Tongue (tissue), 2 donors: ENCODE measurements around the gene CACNA1F. TPM values are rescaled to one million over a fixed set of nuclear protein-coding genes. Genes with fewer than 3 reads are reported as not detected.

Source experiments
- DNase-seq: peaks from one replicate; pipeline ENCODE4 v3.0.0-alpha.2; 2015
- total RNA-seq: library from RNA; depleted of rRNA; stranded (reverse); fragments of >200 nt; gene quantifications from one replicate; pipeline ENCODE4 v1.2.3, GENCODE V29; 2014

The CACNA1F gene
- total RNA-seq, 1 donor from 2014 or later, result not detected

DNA sequence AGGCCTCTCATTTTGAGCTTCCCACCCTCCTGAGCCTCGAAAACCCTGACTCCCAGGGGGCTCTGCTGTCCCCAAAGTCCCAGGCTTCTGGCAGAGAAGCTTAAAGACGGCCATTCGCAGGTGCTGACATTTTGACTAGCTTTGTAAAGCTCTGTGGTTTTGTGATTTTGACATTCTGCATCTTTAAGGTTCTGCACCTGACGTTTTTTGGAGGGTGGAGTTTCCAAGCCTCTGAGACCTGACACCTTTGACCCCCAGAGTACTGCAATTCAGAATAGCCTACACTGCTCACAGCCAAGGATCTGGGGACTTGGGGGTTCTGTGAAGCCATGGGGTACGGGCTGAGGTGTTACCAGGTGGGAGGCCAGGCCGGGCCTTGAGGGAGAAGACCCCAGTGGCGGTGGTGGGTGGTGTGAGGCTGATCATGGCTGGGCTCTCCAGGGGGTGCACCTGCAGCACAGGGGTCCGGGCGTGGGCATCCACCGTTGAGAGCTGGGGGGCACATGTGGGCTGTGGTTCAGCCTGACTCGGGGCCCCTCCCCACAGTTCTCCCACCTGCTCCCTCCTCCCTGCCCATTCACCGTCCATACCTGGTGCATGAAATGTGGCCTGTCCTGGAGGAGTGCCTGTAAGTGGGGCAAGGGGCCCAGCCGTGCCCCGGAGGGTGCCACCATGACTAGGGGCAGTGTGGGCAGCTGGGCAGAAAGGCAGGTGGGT lies 24.1 kb upstream of the CACNA1F start:
- DNase-seq, result no peak

DNA sequence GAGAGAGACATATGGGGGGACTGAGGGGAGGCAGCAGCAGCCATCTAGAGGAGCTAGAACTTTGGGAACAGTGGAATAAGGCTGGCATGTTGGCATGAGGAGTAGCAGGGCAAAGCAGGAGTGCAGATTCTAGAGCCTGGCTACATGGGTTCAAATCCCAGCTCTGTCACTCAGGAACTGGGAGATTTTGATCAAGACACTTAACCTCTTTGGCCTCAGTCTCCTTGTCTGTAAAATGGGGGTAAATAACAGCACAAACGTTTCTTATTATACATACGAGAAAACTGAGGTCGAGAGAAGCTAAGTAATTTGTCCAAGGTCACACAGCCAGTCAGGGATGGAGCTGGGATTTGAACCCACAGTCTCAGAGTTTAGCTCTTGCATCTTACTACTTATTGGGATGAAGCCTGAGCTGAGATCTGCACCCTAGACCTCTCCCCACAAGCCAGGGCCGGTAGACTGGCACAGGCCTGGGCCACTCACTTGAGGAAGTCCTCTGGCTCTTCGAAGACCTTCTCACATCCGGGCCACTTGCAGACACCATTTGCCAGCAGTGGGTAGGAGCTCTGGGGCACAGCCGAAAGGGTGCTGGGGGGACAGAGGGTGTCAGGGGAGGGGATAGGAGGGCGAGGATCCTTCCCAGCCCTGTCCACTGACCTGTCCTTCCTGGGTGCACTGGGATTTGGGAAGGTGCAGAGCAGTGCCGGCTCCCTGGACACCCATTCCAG lies 23.3 kb upstream of the CACNA1F start:
- DNase-seq, result no peak

DNA sequence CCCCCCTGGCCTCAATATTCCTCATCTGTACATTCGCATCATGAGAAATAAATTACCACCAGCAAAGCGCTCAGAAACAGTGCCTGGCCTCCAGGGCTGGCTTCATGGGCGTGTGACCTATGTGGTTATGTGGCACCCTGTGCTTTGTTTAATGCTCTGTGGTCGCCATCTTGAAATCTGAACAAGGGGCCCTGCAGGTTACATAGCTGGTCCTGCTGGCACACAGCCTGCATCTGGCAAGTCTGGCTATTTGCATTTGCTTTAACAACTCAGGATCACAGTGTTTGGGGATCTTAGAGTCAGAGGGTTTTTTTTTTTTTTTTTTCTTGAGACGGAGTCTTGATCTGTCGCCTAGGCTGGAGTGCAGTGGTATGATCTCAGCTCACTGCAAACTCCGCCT lies 21.5 kb upstream of the CACNA1F start:
- no peak for DNase-seq

DNA sequence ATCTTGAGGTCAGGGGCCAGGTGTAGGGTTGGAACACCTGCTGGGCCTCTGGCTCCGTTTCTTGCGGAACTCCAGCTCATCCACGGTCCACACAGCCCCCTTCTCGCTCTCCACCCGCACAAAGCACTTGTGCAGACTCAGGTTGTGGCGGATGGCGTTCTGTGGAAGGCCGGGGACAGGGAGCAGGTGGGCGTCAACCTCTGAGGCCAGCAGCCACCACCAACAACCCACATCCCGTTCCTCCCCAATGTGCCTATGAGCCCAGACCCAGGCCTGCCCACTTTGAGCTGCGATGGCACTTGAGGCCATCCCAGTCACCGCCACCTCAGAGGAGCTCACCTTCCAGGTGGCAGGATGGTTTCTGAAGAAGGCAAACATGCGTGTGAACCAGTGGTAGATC lies 18.2 kb upstream of the CACNA1F start:
- DNase-seq, result no peak

DNA sequence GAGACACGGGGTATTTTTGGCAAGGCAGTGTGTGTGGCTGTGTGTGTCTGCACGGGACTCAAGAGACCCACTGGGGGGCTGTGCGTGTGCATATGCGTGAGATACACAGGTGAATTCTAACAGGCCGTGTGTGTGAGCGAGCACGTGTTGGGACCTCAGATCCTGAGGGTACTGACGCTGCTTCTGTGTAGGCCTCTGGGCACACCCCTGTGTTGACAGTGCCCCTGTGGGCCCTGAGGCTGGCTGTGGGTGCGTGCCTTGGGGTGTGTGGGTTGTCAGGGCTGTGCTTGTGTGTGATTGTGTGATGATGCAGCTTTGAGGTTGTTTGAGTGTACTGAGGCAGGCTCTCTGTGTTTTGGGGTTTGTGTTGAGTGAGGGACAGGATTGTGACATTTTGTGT lies 17.4 kb upstream of the CACNA1F start:
- DNase-seq, result no peak

DNA sequence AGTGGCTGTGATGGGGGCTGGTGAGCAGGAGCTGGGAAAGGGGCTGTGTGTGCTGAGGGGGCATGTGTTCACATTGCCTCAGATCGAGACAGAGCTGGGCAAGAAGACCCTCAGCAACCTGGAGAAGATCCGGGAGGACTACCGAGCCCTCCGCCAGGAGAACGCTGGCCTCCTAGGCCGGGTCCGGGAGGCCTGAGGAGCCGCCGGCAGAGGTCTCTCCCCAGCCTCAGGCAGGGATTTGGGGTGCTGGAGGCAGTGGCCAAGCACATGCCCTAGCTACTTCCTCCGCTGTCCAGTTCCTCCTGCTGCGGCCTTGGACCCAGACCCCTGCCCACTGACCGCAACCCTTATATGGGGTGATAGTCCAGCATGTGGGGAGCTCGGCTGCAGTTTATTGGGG lies 16.9 kb upstream of the CACNA1F start:
- no peak for DNase-seq

DNA sequence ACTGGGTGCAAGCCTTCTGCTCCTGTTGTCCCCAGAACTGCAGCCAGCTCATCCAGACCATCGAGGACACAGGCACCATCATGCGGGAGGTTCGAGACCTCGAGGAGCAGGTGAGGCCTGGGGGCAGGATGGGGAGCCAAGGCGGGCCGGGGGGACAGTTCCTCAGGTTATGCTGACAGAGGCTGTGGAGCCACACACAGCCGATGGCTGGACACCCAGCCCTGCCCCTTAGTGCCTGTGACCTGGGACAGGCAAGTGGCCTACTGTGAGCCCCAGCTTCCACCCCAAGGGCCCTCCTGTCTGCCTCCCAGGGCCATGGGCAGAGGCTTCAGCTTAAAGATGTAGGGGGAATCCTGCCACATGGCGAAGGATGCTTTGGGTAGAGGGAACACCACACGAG lies 16.5 kb upstream of the CACNA1F start:
- DNase-seq, result no peak

DNA sequence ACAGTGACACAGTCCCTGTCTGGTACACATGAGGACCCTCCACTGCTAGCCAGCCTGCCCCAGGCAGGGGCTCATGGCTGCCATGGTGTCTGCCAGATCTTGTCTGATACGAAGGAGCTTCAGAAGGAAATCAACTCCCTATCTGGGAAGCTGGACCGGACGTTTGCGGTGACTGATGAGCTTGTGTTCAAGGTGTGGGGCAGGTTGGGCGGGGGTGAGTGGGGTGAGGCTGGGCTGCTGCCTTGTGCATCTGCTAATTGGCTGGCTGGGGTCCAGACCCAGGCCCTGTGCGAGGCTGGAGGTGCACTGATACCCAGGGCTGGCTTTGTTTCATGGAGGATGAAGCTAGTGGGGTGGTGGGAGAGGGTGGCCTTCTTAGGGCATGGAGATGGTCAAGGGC lies 15.9 kb upstream of the CACNA1F start:
- DNase-seq, result no peak

DNA sequence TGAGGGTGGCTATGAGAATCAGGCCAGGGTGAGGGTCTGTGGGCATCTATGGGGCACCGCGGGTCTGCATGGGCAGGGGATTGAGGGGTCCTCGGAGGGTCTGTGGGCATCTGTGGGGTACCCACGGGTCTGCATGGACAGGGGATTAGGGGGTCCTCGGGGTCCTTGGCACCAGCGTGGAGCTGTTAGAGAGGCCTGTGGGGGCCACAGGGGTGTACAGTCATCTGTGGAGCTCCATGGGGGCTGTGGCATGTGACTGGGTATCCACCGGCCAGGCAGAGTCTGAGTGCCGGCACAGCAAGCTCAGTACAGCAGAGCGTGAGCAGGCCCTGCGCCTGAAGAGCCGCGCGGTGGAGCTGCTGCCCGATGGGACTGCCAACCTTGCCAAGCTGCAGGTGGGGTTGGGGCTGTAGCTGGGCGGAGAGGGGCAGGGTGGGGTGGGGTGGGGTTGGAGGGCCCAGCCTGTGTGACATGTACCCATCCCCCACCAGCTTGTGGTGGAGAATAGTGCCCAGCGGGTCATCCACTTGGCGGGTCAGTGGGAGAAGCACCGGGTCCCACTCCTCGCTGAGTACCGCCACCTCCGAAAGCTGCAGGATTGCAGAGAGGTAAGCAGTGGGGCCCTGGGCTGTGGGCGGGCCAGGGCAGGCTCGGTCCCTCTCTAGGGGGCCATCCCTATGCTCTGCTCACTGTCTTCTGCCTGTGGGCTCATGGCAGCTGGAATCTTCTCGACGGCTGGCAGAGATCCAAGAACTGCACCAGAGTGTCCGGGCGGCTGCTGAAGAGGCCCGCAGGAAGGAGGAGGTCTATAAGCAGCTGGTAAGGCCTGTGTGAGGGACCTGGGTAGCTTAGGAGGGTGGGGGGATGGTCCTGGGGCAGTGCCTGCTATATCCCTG lies 15.0 kb upstream of the CACNA1F start:
- peak; percentile 52 for DNase-seq

DNA sequence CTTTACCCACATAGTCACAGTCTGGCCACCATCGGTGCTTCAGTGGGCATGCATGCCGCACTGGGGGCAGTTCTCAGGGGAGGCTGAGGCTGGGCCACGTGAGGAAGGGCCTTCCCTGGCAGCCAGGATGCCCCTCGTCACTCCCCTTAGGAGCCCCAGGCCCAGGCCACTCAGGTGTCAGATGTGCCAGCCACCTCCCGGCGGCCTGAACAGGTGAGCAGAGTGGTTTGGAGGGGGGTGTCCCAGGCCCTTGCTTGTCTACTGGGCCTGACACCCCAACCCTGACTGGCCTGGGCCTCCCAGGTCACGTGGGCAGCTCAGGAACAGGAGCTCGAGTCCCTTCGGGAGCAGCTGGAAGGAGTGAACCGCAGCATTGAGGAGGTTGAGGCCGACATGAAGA lies 14.2 kb upstream of the CACNA1F start:
- no peak for DNase-seq

DNA sequence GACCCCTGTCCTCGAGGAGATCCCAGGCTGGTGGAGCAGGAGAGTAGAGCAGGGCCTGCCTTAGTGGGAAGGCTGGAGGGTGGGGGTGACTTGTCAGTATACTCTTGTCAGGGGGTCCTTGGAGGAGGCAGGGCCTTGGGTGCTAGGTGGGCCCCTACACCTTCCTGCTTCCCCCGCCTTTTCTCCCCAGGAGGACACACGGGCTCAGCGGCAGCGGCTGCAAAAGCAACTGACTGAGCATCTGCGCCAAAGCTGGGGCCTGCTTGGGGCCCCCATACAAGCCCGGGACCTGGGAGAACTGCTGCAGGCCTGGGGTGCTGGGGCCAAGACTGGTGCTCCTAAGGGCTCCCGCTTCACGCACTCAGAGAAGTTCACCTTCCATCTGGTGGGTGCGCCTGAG lies 13.4 kb upstream of the CACNA1F start:
- DNase-seq, result no peak

DNA sequence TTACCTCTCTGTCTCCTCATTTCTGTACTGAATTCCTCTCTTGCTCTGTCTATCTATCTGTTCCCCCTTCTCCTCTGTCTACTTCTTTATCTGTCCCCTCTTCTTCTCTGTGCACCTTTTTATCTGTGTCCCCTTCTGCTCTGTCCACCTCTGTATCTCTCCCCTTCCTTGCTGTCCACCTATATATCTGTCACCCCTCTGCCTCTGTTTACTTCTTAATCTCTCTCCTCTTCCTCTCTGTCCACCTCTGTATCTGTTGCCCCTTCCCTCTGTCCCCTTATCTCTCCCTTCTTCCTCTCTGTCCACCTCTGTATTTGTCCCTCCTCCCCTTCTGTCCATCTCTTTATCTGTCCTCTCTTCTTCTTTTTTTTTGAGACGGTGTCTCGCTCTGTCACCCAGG lies 11.1 kb upstream of the CACNA1F start:
- no peak for DNase-seq

DNA sequence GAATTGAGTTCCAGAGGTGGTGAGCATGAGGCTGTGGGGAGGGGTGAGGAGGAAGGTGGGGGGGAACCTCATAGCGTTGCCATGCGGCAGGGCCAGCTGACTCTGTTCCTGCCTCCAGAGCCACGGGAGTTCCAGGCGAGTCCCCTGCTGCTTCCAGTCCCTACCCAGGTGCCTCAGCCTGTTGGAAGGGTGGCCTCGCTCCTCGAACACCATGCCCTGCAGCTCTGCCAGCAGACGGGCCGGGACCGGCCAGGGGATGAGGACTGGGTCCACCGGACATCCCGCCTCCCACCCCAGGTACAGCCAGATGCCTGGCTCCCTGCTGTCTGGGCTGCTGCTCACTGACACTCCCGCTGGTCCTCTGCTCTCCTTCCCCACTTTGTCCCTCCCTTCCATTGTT lies 10.0 kb upstream of the CACNA1F start:
- DNase-seq, result no peak

DNA sequence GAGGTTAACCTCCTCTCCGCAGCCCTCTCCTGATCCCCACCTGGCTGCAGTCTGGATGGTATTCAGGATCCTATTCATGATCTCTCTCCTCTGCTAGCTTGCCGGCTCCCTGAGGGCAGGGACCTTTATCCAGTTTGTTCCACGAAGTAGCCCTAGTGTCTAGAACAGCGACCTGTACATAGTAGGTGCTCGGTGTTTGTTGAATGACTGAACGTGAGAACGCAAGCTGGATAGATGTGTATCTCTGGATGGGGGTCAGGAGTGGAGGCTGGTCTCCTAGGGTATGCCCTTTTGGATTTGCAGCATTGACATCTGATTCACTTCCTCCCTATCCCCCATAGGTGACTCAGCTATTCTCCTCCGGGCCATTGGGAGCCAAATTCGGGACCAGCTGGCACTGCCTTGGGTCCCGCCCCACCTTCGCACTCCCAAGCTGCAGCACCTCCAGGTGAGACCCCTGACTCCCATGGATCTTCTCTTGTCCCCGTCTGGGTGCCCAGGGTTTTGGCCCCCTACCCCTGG lies 9.5 kb upstream of the CACNA1F start:
- no peak for DNase-seq

DNA sequence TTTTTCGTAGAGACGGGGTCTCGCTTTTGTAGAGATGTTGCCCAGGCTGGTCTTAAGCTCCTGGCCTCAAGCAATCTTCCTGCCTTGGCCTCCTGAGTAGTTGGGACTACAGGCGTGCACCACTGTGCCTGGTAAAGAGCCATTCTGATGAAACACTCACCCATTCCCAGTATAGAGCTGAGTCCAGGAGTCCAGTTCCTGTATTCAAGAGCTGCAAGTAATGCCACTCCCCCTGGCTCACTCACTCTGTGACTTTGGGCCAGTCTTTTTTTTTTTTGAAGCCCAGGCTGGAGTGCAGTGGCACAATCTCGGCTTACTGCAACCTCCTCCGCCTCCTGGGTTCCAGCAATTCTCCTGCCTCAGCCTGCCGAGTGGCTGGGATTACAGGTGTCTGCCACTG lies 5.6 kb upstream of the CACNA1F start:
- DNase-seq, result no peak

DNA sequence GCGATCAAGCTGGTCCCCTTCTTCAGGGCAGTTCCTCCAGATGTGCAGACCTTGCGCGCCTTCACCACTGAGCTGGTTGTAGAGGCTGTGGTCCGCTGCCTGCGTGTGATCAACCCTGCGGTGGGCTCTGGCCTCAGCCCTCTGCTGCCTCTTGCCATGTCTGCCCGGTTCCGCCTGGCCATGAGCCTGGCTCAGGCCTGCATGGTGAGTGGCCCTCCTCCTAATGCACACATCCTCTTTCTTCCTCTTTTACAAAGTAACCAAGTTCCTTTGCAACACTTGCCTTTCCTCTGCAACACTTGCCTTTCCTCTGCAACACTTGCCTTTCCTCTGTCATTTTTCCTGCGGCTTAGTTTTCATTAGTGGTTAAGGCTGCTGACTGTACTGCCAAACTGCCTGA lies 3.9 kb upstream of the CACNA1F start:
- DNase-seq, result no peak

DNA sequence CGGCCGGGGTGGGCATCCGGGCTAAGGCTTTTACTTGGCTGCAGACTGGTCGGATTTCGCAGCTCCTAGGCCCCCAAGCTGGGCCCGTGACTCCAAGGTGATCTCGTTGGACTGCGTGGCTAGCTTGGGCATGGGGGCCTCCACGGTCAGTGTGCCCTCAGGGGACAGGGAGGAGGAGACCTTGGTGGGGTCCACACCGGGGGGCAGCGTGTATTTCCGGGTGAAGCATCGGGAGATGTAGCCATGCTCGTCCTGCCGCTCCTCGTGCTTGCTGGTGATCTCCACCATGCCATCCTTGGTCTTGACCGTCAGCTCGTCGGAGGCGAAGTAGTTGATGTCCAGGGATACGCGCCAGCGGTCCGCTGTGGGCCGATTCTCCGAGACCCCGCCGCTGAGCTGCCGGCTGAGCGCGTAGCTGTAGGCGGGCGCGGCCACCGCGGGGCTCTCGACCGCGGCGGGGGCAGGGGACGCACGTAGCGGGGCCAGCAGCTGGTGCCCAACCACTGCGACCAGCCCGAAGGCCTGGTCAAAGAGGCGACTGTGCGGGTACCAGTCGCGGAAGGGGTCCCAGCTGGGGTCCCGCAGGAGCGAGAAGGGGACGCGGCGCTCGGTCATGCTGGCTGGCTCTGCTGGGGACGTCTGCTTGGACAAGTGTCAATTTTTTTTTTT lies 881 bp upstream of the CACNA1F start:
- no peak for DNase-seq

DNA sequence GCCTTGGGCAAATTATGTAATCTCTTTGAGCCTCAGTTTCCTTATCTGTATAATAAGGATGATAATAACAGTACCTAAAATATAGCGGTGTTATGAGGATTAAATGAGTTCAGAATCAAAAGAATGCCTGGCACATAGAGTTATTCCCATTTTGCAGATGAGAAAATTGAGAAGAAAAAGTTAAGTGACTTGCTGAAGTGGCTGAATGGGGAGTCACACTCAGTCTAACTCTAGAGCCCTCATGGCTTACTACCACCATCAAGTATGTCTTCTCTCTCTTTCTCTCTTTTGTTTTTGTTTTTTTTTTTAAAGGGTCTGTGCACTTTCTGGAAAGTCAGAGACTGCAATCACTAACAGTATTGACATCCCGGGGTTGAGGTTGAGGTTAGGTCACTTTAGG lies 615 bp downstream of the CACNA1F start:
- DNase-seq, result no peak

DNA sequence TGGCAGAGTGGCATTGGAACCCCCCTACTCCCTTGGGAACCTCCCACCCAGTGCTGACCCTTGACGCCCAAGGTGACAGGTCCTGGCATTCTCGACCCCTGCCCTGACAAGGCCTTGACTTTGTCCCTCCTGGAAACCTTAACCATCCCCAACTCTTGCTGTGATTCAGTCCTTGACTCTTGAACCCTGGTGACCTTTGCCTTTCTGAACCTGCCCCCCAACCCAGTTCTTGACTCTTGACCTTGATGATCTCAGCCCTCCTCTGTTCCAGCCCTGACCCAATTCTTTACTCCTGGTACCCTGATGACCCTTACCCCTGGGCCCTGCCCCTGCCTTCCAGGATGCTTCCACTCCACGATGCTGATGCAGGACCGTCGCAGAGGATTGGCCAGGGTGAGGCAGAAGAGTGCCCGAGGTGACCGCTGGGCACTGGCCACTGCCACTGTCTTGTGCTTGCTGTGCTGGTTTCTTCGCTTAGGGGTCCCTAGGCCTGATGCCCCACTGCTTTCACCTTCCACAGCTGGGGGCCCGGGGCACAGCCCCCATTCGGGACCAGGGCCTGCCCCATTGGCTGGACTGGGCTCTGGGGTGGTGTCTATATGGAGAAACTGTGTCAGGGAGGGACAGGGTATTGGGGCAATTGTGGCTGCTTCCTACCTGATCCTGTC lies 1.7 kb downstream of the CACNA1F start:
- no peak for DNase-seq

DNA sequence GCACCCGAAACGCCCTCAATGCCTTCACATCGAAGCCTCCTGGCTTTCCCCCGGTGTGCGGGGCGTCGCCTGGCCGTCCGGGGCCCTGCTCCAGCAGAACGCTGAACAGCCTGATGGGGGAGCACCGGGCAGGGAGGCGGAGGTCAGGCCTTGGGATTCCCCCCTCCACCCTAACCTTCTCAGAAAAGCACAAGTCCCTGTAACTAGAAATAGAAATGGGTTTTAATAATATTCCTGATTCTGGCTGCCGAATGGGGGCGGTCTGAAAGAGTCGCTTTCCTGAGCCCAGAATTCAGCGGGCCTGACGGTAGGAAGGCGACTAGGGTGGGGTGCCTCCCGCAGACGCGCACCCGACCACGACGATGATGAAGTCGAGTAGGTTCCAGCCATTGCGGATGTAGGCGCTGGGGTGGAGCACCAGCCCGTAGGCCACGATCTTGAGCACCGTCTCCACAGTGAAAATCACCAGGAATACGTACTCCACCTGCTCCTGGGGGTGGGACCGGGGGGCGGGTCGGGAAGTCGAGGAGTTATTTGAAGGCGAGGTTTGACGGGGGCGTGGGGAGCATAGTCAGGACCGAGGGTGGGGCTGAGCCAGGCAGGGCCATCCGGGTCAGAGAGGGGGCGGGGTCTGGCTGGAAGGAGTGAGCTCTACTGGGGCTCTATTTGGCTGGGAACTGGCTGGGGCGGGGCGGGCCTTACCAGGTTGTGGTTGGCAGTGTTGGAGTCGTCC lies 2.5 kb downstream of the CACNA1F start:
- DNase-seq, result peak; percentile 10

DNA sequence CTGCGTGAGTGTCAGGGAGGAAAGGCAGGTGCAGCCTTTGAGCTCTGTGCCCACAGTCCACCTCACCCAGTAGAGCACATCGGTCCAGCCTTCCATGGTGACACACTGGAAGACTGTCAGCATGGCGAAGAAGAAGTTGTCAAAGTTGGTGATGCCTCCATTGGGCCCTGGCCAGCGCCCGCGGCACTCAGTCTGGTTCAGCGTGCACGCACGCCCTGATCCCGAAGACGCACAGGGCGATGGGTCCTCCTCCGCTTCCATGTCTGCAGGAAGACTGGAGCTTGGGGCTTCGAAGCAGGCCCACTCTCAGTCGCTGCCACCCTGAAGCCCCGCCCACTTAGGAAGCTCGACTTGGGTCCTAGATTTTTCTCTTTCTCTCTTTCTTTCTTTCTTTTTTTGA lies 5.0 kb downstream of the CACNA1F start:
- no peak for DNase-seq
